ENCODE data around the gene NSMCE1.

Gene NSMCE1

GRCh38 chr16:27193300-27193990 is 75.1 kb downstream of the NSMCE1 start:
- H2AK5ac ChIP-seq (ENCODE audit: low read length) = no peak overlapping the region
- H3K79me1 ChIP-seq (ENCODE audit: low read length) = no peaks in the 10 kb centered on the region
- no peak overlapping the region for H3K4me3 ChIP-seq (ENCODE audit: low read depth, low read length)
- H4K12ac ChIP-seq (ENCODE audit: low read depth, low read length) = no peak overlapping the region
- no peak overlapping the region for H2AFZ ChIP-seq (ENCODE audit: insufficient read depth, low read length, poor library complexity)
- no peaks in the 10 kb centered on the region for H3K27me3 ChIP-seq (ENCODE audit: insufficient read depth, low read length)
- peaks cover 0 to 8% of the 10 kb centered on the region in 2 experiments for H3K4me1 ChIP-seq (ENCODE audit: control insufficient read depth in 1 of 2, insufficient read depth in 2 of 2, low read length in 2 of 2)
- no peak overlapping the region for H4K91ac ChIP-seq (ENCODE audit: low read depth, low read length)
- no peak overlapping the region for H2BK5ac ChIP-seq (ENCODE audit: low read depth, low read length, poor library complexity)
- H4K8ac ChIP-seq (ENCODE audit: low read depth, low read length) = no peak overlapping the region
- H3K4ac ChIP-seq (ENCODE audit: low read depth, low read length) = no peak overlapping the region
- no peaks in the 10 kb centered on the region for H3K79me2 ChIP-seq (ENCODE audit: control insufficient read depth, insufficient read depth, low read length, poor library complexity)
- H3K23ac ChIP-seq (ENCODE audit: low read length) = no peak overlapping the region
- H3K36me3 ChIP-seq (ENCODE audit: control insufficient read depth in 1 of 2, insufficient read depth in 2 of 2, low read length in 2 of 2) = no peaks in the 10 kb centered on the region
- no peak overlapping the region for H2BK120ac ChIP-seq (ENCODE audit: insufficient read depth, low read length, poor library complexity)
- H3K14ac ChIP-seq (ENCODE audit: low read length) = no peak overlapping the region
- peaks cover 4% of the 10 kb centered on the region for H3K9me3 ChIP-seq (ENCODE audit: insufficient read depth, low read depth, low read length)
- no peak overlapping the region for H3K27ac ChIP-seq (ENCODE audit: low read depth, low read length)
- no peak overlapping the region for H3K18ac ChIP-seq (ENCODE audit: low read length)
- no peak overlapping the region for H3K4me2 ChIP-seq (ENCODE audit: low read length)
- no CpG with 5 or more reads among the region's 6 CpGs for WGBS (ENCODE audit: extremely low coverage, insufficient coverage, insufficient read length)
- H2BK12ac ChIP-seq (ENCODE audit: low read length) = no peak overlapping the region
- no peak overlapping the region for H3K9ac ChIP-seq (ENCODE audit: low read length)
- DNase-seq = no peak

- H2AFZ ChIP-seq (ENCODE audit: insufficient read depth, low read length, poor library complexity) = no peak overlapping the region
- no peak overlapping the region for H2BK5ac ChIP-seq (ENCODE audit: low read depth, low read length, poor library complexity)
- H3K36me3 ChIP-seq (ENCODE audit: control insufficient read depth in 1 of 2, insufficient read depth in 2 of 2, low read length in 2 of 2) = no peaks in the 10 kb centered on the region
- no peak overlapping the region for H3K27ac ChIP-seq (ENCODE audit: low read depth, low read length)
- H3K79me1 ChIP-seq (ENCODE audit: low read length) = no peaks in the 10 kb centered on the region
- no peak overlapping the region for H4K91ac ChIP-seq (ENCODE audit: low read depth, low read length)
- H2AK5ac ChIP-seq (ENCODE audit: low read length) = no peak overlapping the region
- H2BK12ac ChIP-seq (ENCODE audit: low read length) = no peak overlapping the region
- WGBS (ENCODE audit: extremely low coverage, insufficient coverage, insufficient read length) = no CpG with 5 or more reads among the region's 7 CpGs
- no peak overlapping the region for H3K4me2 ChIP-seq (ENCODE audit: low read length)
- H3K14ac ChIP-seq (ENCODE audit: low read length) = no peak overlapping the region
- no peak overlapping the region for H3K18ac ChIP-seq (ENCODE audit: low read length)
- H3K4ac ChIP-seq (ENCODE audit: low read depth, low read length) = no peak overlapping the region
- no peaks in the 10 kb centered on the region for H3K27me3 ChIP-seq (ENCODE audit: insufficient read depth, low read length)
- H3K9ac ChIP-seq (ENCODE audit: low read length) = no peak overlapping the region
- peaks cover 4% of the 10 kb centered on the region for H3K9me3 ChIP-seq (ENCODE audit: insufficient read depth, low read depth, low read length)
- H4K12ac ChIP-seq (ENCODE audit: low read depth, low read length) = no peak overlapping the region
- H3K23ac ChIP-seq (ENCODE audit: low read length) = no peak overlapping the region
- H3K4me1 ChIP-seq (ENCODE audit: control insufficient read depth in 1 of 2, insufficient read depth in 2 of 2, low read length in 2 of 2) = peaks cover 0 to 4% of the 10 kb centered on the region in 2 experiments
- no peak overlapping the region for H3K4me3 ChIP-seq (ENCODE audit: low read depth, low read length)
- H3K79me2 ChIP-seq (ENCODE audit: control insufficient read depth, insufficient read depth, low read length, poor library complexity) = no peaks in the 10 kb centered on the region
- no peak overlapping the region for H4K8ac ChIP-seq (ENCODE audit: low read depth, low read length)
- DNase-seq = no peak
- no peak overlapping the region for H2BK120ac ChIP-seq (ENCODE audit: insufficient read depth, low read length, poor library complexity)
Measured at GRCh38 chr16:27191352-27191924, 77.1 kb downstream of the NSMCE1 start.

DNA sequence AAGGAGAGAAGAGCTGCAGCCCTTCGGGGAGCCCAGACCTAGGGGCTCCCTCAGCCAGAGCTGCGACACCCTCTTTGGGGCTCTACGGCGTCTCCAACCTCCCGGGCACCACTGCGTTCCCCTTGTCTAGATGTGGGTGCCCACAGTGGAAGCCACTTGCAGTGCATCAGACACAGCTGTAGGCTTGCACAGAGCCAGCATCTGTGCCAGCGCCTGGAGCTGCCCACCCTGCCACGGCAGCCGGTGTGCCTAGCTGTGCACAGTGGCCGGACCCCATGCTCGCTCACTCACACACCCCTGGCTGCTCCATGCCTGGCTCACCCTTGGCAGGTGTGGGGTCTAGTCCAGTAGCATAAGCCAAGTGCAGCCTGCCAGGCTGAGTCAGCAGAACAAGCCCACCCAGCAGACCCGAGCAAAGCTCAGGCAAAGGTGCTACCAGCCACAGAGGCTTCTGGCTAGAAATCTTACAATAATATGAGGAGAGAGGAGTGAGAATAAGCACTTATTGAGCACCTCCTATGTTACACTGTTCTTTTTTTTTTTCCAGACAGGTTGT is 78.2 kb downstream of the NSMCE1 start:
- no peak overlapping the region for H4K8ac ChIP-seq (ENCODE audit: low read depth, low read length)
- no CpG with 5 or more reads among the region's 12 CpGs for WGBS (ENCODE audit: extremely low coverage, insufficient coverage, insufficient read length)
- H3K79me1 ChIP-seq (ENCODE audit: low read length) = no peaks in the 10 kb centered on the region

DNA sequence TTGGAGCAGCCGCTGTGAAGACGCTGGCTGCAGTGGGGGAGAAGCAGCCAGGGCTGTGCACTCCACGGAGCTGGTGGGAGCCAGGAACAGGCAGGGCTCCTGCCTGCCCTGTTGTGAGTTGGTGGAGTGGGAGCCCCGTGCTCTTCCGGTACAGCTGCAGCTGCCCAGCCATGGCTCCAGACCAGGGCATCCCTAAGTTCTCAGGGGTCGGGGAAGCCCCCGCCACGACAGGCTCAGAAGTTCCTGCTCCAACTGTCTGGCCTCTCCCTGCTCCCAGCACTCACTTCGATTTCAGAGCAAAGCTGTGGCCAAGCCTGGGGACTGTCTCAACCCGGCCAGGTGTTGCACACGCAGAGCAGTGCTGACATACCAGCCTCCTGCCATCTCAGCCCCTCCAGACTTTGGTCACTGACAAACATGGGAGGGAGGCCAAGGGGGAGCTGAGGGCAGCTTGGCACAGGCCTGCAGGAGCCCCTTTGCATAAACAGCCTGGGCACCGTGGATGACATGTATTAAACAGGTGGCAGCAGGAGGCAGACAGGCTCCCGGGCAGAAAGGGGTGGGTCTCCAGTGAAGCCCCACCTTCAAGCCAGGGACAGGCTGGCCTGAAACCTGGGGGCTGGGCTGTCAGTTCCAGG is 79.1 kb downstream of the NSMCE1 start:
- no CpG with 5 or more reads among the region's 13 CpGs for WGBS (ENCODE audit: extremely low coverage, insufficient coverage, insufficient read length)
- H3K14ac ChIP-seq (ENCODE audit: low read length) = no peak overlapping the region
- H3K23ac ChIP-seq (ENCODE audit: low read length) = no peak overlapping the region
- no peak overlapping the region for H4K8ac ChIP-seq (ENCODE audit: low read depth, low read length)
- DNase-seq = no peak
- no peak overlapping the region for H3K4ac ChIP-seq (ENCODE audit: low read depth, low read length)
- no peaks in the 10 kb centered on the region for H3K79me2 ChIP-seq (ENCODE audit: control insufficient read depth, insufficient read depth, low read length, poor library complexity)
- H2AK5ac ChIP-seq (ENCODE audit: low read length) = no peak overlapping the region
- H3K4me3 ChIP-seq (ENCODE audit: low read depth, low read length) = no peak overlapping the region
- H4K91ac ChIP-seq (ENCODE audit: low read depth, low read length) = no peak overlapping the region
- H2AFZ ChIP-seq (ENCODE audit: insufficient read depth, low read length, poor library complexity) = no peak overlapping the region
- no peak overlapping the region for H3K9ac ChIP-seq (ENCODE audit: low read length)
- peaks cover 2% of the 10 kb centered on the region for H3K9me3 ChIP-seq (ENCODE audit: insufficient read depth, low read depth, low read length)
- no peak overlapping the region for H2BK12ac ChIP-seq (ENCODE audit: low read length)
- no peak overlapping the region for H3K27ac ChIP-seq (ENCODE audit: low read depth, low read length)
- no peak overlapping the region for H3K4me2 ChIP-seq (ENCODE audit: low read length)
- no peak overlapping the region for H4K12ac ChIP-seq (ENCODE audit: low read depth, low read length)
- no peaks in the 10 kb centered on the region for H3K79me1 ChIP-seq (ENCODE audit: low read length)
- H2BK5ac ChIP-seq (ENCODE audit: low read depth, low read length, poor library complexity) = no peak overlapping the region
- H3K36me3 ChIP-seq (ENCODE audit: control insufficient read depth in 1 of 2, insufficient read depth in 2 of 2, low read length in 2 of 2) = no peaks in the 10 kb centered on the region
- H2BK120ac ChIP-seq (ENCODE audit: insufficient read depth, low read length, poor library complexity) = no peak overlapping the region
- H3K27me3 ChIP-seq (ENCODE audit: insufficient read depth, low read length) = no peaks in the 10 kb centered on the region
- H3K18ac ChIP-seq (ENCODE audit: low read length) = no peak overlapping the region
- H3K4me1 ChIP-seq (ENCODE audit: control insufficient read depth in 1 of 2, insufficient read depth in 2 of 2, low read length in 2 of 2) = peaks cover 0 to 4% of the 10 kb centered on the region in 2 experiments

More for the DNA sequence above, 78.2 kb downstream of the NSMCE1 start:
- Histone ChIP-seq H3K23ac (ENCODE audit: low read length) (no peak overlapping the region), H3K9ac (ENCODE audit: low read length) (no peak overlapping the region), H3K36me3 (ENCODE audit: control insufficient read depth in 1 of 2, insufficient read depth in 2 of 2, low read length in 2 of 2) (no peaks in the 10 kb centered on the region), H2AK5ac (ENCODE audit: low read length) (no peak overlapping the region), H3K4me2 (ENCODE audit: low read length) (no peak overlapping the region), H2BK5ac (ENCODE audit: low read depth, low read length, poor library complexity) (no peak overlapping the region), H3K27me3 (ENCODE audit: insufficient read depth, low read length) (no peaks in the 10 kb centered on the region), H3K4ac (ENCODE audit: low read depth, low read length) (no peak overlapping the region), H3K4me1 (ENCODE audit: control insufficient read depth in 1 of 2, insufficient read depth in 2 of 2, low read length in 2 of 2) (peaks cover 0 to 4% of the 10 kb centered on the region in 2 experiments), H3K9me3 (ENCODE audit: insufficient read depth, low read depth, low read length) (peaks cover 4% of the 10 kb centered on the region), H4K12ac (ENCODE audit: low read depth, low read length) (no peak overlapping the region), H3K27ac (ENCODE audit: low read depth, low read length) (no peak overlapping the region), H3K18ac (ENCODE audit: low read length) (no peak overlapping the region), H3K4me3 (ENCODE audit: low read depth, low read length) (no peak overlapping the region), H2BK120ac (ENCODE audit: insufficient read depth, low read length, poor library complexity) (no peak overlapping the region), H3K79me2 (ENCODE audit: control insufficient read depth, insufficient read depth, low read length, poor library complexity) (no peaks in the 10 kb centered on the region), H2BK12ac (ENCODE audit: low read length) (no peak overlapping the region), H4K91ac (ENCODE audit: low read depth, low read length) (no peak overlapping the region), H3K14ac (ENCODE audit: low read length) (no peak overlapping the region), H2AFZ (ENCODE audit: insufficient read depth, low read length, poor library complexity) (no peak overlapping the region)
- no peak for DNase-seq
